T-helper 1 cell treated with Interleukin-12 subunit alpha and Interleukin-12 subunit beta and Interleukin-4 antibody, amounts not matched to agents 30 μg/mL and 1 μg/mL, for 36 hours (primary cell): ENCODE results near the gene NRN1.
"Not testable (repeated sequence)": the region's sequence is repeated elsewhere in the genome, so short reads cannot be mapped to it uniquely, and the experiment has no call there.

Experiments used
- H3K27ac Mint-ChIP-seq: one replicate; pipeline ENCODE4 v1.8.0; 2021; ENCODE audit warnings: mild to moderate bottlenecking, mixed read lengths
- H3K27me3 Mint-ChIP-seq: one replicate; pipeline ENCODE4 v1.8.0; 2021; ENCODE audit warnings: low read depth, mixed read lengths
- H3K36me3 Mint-ChIP-seq: one replicate; pipeline ENCODE4 v1.8.0; 2021; ENCODE audit warnings: low read depth, mixed read lengths
- H3K4me1 Mint-ChIP-seq: one replicate; pipeline ENCODE4 v1.8.0; 2021; ENCODE audit warnings: low read depth, mixed read lengths
- H3K4me3 Mint-ChIP-seq: one replicate; pipeline ENCODE4 v1.8.0; 2021; ENCODE audit warnings: mild to moderate bottlenecking, moderate library complexity, mixed read lengths
- H3K9me3 Mint-ChIP-seq: one replicate; pipeline ENCODE4 v1.8.0; 2021; ENCODE audit warnings: mixed read lengths

Gene NRN1, protein sequence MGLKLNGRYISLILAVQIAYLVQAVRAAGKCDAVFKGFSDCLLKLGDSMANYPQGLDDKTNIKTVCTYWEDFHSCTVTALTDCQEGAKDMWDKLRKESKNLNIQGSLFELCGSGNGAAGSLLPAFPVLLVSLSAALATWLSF

DNA sequence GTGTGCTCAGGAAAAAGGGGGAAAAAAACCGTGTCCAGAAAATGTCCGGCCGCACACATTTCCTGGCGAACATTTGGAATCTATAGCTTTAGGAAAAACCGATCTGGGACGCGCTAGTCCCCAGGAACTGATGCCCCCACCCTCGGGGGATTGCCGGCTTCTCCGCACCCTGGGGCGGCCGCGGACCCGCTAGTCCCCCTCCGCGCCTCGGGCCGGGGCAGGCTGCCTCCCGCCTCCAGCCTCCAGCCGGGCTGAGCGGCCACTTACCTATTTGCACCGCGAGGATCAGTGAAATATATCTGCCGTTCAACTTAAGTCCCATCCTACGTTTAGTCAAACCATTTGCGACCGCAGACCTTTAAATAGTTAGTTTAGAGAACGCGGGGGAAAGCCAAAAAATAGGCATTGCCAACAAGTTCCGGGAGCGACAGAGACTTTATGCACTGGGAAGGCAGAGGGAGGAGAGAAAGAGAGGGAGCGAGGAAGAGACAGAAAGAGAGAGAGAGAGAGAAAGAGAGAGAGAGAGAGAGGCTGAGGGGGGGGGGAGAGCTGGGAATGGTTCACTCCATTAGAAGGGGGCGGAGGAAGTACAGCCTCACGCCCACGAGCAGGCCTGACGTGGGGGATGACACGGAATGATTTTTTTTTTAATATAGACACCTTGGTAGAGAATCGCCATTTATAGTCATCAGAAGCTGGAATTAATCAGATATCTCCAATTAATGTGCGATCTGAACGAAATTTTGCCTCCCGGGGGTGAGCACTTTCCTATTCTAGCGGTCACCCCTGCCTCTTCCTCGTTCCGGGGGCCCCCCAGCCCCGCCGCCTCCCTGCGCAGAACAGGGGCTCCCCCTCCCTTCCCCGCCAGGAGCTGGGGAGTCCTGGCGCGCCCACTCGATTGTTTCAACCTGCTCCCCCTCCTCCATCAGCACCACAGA is at the start of gene NRN1:
TSS of gene NRN1 (minus strand) at position 498 of the 938 bp plus-strand sequence. CDS start at position 322, 176 bp downstream.
- Mint-ChIP-seq H3K27ac (peak within 1 kb of the TSS; percentile 76), H3K27me3 (peaks cover 73% of the 10 kb centered on the region)

DNA sequence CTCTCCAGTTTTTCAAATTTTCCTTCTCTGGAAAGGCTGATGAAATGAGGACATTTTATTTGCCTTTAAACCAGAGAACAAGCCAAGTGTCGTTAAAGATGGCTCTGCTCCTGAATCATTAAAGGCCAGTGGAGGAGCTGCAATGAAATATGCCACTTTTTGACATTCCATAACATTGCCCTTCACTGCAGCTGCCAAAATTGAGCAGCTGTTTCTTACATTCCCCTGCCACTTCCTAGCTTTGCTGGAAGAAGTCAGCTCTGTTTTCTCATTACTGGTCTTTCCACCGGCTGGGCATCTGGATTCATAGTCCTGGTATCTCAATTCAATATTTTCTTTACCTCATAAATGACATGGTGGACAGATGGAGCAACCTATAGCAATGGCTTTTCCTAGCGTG is 45.5 kb upstream of the NRN1 start:
- H3K9me3 Mint-ChIP-seq = no peaks in the 10 kb centered on the region

More for the DNA sequence above, at the start of gene NRN1:
- Mint-ChIP-seq H3K9me3 (no peaks in the 10 kb centered on the region), H3K36me3 (peaks cover 17% of the 10 kb centered on the region), H3K4me3 (peak within 1 kb of the TSS; percentile 88), H3K4me1 (peaks cover 32% of the 10 kb centered on the region)

DNA sequence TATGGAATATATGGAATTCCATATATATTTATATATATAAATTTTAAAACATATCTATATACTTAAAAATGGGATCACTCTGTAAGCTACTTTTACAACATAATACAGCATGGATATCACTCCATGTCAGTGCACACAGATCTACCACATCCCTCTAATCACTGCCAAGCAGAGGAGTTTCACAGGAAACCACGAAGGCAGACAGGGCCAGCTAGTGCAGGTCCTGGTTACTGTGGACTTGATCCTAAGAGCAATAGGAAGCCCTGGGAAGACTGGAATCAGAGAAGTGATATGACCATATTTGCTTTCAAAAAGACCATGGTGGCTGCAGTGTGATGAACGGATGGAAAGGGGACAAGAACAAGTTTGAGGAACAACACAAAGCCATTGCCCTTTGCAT is 40.0 kb upstream of the NRN1 start:
- Mint-ChIP-seq H3K4me1 (no peaks in the 10 kb centered on the region), H3K36me3 (no peaks in the 10 kb centered on the region), H3K4me3 (no peak overlapping the region), H3K27me3 (peaks cover 5% of the 10 kb centered on the region), H3K27ac (no peak overlapping the region), H3K9me3 (no peaks in the 10 kb centered on the region)

More for the DNA sequence above, 45.5 kb upstream of the NRN1 start:
- H3K4me3 Mint-ChIP-seq = no peak overlapping the region
- no peaks in the 10 kb centered on the region for H3K36me3 Mint-ChIP-seq
- H3K4me1 Mint-ChIP-seq = no peaks in the 10 kb centered on the region
- H3K27me3 Mint-ChIP-seq = peaks cover 12% of the 10 kb centered on the region
- no peak overlapping the region for H3K27ac Mint-ChIP-seq

DNA sequence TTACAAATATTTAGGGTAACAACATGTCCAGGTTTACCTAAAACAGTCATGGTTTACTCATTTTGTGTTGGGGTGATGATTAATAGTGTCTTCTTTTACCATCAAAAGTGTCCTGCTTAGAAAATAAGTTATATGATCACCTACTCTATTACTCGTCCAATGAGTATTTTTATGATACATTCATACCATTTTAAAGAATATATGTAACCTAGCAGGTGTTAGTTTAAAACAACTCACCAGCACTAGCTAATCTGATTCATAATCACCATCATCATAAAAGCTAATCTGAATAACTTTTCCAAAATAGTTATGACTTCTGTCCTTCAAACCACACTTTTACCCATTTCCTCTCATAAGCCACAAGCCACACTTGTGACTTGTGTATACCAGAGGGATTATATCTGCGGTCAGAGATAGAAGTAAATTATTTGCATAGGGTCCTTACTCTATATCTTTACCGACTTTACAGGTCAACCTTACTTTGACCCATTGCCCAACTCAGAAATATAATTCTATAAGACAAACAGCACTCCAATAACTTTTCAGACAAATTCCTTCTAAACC is 33.3 kb upstream of the NRN1 start:
- Mint-ChIP-seq H3K36me3 (no peaks in the 10 kb centered on the region), H3K27ac (no peak overlapping the region), H3K27me3 (peaks cover 6% of the 10 kb centered on the region), H3K9me3 (no peaks in the 10 kb centered on the region), H3K4me3 (no peak overlapping the region), H3K4me1 (no peaks in the 10 kb centered on the region)

DNA sequence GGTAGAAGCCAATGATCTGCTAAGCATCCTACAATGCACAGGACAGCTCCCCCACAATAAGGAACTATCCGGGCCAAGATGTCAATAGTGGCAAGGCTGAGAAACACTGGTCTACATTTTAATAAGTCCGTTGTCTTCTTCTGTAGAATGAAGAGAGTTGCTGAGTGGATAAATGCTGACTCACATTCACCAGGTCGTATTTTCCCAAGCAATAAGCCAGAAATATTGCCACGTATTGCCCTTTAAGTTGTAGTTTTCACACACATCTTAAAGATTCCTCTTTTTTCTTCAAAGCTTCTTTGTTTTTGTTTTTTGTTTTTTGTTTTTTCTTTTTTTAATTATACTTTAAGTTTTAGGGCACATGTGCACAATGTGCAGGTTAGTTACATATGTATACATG is 30.5 kb upstream of the NRN1 start:
- Mint-ChIP-seq H3K4me3 (no peak overlapping the region), H3K27ac (no peak overlapping the region), H3K9me3 (no peaks in the 10 kb centered on the region), H3K36me3 (no peaks in the 10 kb centered on the region), H3K4me1 (no peaks in the 10 kb centered on the region), H3K27me3 (peaks cover 6% of the 10 kb centered on the region)

DNA sequence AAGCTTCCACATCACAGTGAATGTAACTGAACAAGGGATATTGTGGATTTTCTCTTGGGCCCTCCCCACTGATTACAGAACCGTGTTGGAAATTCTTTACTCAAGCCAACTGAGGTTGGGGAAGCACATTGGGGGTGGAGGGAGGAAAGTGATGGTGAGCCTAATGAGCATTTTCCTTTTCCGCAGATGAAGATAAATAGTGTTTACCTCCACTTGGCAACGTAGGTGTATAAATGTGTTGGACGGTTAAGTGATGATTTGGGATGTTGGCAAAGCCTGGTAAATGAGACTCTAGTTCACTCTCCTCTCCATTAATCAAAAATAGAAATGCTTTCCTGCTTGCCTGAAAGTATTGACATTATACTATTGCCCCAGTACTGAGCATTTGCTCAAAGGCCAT is 27.1 kb upstream of the NRN1 start:
- Mint-ChIP-seq H3K4me3 (no peak overlapping the region), H3K27ac (no peak overlapping the region), H3K9me3 (no peaks in the 10 kb centered on the region), H3K4me1 (no peaks in the 10 kb centered on the region), H3K27me3 (no peaks in the 10 kb centered on the region), H3K36me3 (no peaks in the 10 kb centered on the region)

DNA sequence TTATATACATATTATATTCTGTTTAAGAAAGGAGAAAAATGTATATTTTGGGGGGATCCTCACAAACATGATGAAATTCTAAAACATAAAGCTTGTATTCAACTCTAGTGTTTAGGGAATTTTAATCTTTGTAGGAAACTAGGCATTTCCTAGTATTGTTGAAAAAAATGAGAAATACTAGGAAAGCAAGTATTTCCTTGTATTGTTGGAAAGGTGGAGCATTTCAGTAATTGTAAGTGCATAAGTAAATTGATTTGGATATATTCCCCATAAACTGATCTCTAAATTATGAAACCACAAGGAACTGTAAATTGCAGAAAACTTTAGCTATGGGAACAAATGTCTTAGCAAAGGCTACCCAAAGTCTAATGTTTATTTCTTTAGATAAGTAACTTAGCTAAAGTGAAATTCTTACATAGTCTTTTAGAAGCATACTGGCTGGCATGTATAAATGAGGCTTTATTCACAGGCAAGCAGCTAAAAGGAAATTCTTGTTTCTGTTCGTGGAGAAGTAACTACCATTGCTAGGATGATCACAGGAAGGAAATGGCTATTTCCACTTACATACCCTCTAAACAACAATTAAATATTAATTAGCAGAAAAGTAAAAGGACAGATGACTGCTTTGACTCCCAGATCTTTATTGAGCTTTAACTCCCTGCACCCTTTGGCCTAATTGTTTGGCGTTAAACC is 19.9 kb upstream of the NRN1 start:
- Mint-ChIP-seq H3K27ac (no peak overlapping the region), H3K27me3 (peaks cover 18% of the 10 kb centered on the region), H3K9me3 (no peaks in the 10 kb centered on the region), H3K36me3 (no peaks in the 10 kb centered on the region), H3K4me1 (no peaks in the 10 kb centered on the region), H3K4me3 (no peak overlapping the region)

DNA sequence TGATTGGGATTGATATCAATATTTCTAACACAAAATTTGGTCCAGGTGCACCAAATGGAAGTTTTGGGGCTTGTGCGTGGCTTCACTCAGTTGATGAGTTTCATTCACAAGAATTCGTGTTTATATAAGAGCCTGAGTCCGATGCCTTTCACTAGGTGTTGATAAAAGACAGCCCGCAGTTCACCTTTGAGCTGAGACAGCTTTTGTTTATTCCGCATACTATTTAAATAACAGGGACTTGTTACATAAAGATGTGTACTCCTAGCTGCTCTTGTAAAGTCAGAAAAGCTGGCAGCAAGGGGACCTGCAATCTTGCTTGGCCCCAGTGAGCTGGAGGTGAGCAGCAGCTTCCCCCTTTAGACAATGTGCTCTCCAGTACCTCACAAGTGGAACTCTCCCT is 19.0 kb upstream of the NRN1 start:
- no peaks in the 10 kb centered on the region for H3K36me3 Mint-ChIP-seq
- H3K9me3 Mint-ChIP-seq = no peaks in the 10 kb centered on the region
- no peak overlapping the region for H3K4me3 Mint-ChIP-seq
- peaks cover 25% of the 10 kb centered on the region for H3K27me3 Mint-ChIP-seq
- H3K4me1 Mint-ChIP-seq = no peaks in the 10 kb centered on the region
- H3K27ac Mint-ChIP-seq = no peak overlapping the region

DNA sequence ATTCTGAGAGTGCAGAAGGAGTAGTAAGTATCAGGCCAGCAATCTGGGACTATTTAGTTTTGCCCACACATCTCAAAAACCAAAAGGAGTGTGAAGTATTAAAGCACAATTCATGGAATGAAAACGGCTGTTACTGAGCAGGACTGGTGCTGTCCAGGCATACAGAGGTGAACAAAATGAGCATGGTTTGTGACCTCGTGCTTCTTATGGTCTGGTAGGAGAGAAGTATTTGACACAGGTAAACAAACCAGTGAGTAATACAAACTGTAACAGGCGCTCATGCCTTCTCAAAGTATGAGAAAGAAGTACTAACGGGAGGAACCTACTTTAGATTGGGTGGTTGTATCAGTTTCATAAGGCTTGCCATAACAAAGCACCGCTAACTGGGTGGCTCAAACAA is 17.5 kb upstream of the NRN1 start:
- H3K9me3 Mint-ChIP-seq = no peaks in the 10 kb centered on the region
- no peak overlapping the region for H3K4me3 Mint-ChIP-seq
- peaks cover 31% of the 10 kb centered on the region for H3K27me3 Mint-ChIP-seq
- no peak overlapping the region for H3K27ac Mint-ChIP-seq
- no peaks in the 10 kb centered on the region for H3K4me1 Mint-ChIP-seq
- H3K36me3 Mint-ChIP-seq = no peaks in the 10 kb centered on the region

DNA sequence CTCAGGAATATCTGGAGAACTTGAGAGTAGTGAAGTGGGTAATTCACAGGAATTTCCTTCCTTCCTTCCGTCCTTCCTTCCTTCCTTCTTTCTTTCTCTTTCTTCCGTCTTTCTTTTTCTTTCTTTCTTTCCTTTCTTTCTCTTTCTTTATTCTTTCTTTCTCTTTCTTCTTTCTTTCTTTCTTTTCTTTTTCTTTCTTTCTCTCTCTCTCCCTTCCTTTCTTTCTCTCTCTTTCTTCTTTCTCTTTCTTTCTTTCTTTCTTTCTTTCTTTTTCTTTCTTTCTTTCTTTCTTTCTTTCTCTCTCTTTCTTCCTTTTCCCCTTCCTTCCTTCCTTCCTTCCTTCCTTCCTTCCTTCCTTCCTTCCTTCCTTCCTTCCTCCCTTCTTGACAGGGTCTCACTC is 16.1 kb upstream of the NRN1 start:
- H3K4me1 Mint-ChIP-seq, H3K36me3 Mint-ChIP-seq, H3K9me3 Mint-ChIP-seq, H3K27ac Mint-ChIP-seq, H3K4me3 Mint-ChIP-seq: not testable (repeated sequence)
- H3K27me3 Mint-ChIP-seq = peaks cover 41% of the 10 kb centered on the region

DNA sequence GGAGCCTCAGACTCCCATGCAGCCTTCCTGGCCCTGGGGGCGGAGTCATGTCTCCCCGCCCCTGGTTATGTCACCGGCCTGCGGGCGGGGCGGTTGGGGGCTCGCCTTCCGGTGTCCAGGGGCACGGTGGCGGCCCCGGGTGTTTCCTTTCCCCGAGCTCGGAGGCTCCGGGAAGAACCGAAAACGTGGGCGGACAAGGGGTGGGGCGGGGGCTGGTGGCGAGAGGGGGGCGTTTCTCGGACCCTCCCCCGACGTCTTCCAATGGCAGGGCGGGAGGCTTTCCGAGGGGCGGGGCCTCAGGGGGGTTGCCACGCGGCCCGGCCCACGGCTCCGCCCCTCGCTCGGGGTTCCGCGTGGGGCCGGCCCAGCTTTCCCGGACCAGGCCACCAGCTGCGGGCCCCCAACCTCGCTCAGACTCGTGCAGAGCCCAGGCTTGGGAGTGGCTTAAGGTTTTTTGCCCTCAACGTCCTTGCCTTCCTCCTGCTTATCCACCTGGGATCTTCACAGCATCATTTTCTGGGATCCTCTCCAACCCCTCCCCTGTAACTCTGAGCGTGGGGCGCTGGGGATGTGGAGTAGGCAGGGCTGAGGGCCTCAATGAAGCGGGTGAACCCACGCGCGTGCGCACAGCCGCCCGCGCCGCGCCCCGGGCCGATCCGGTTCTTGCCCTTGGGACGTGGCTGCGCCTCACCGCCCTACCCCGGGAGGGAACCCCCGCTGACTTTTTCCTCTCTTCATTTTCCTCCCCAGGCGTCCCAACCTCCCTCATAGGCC is 2.1 kb upstream of the NRN1 start:
- H3K36me3 Mint-ChIP-seq = peaks cover 11% of the 10 kb centered on the region
- no peaks in the 10 kb centered on the region for H3K9me3 Mint-ChIP-seq
- H3K4me3 Mint-ChIP-seq = peak overlapping the region; percentile 88
- peaks cover 77% of the 10 kb centered on the region for H3K27me3 Mint-ChIP-seq
- no peak overlapping the region for H3K27ac Mint-ChIP-seq
- peaks cover 25% of the 10 kb centered on the region for H3K4me1 Mint-ChIP-seq

DNA sequence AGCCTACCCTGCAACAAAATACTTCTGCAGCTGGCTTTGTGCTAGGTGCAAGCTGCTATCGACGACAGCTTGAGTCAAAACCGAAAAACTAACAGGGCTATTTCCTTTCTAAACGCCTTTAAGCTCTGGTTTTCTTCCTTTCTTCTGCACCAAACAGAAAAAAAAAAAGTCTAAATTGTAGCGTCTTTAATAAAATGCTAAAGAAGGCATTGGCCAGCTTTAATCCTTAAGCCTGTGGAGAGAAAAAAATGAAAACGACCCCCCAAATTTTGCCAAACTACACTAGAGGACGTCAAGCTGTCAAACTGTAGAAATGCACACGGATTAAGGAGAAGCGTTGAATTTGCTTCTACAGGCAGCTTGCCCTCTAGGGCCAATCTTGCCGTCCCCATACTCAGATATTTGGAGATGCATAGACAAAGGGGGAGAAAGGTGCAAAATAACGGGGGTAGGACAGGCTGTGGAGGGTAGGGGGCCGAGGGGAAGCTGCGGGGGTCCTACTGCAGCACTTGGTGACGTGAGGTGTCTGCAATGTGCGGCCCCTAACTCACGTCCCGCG is 1.4 kb upstream of the NRN1 start:
- H3K9me3 Mint-ChIP-seq = no peaks in the 10 kb centered on the region
- peaks cover 72% of the 10 kb centered on the region for H3K27me3 Mint-ChIP-seq
- peak overlapping the region; percentile 75 for H3K27ac Mint-ChIP-seq
- peak overlapping the region; percentile 88 for H3K4me3 Mint-ChIP-seq
- H3K36me3 Mint-ChIP-seq = peaks cover 11% of the 10 kb centered on the region
- peaks cover 26% of the 10 kb centered on the region for H3K4me1 Mint-ChIP-seq

DNA sequence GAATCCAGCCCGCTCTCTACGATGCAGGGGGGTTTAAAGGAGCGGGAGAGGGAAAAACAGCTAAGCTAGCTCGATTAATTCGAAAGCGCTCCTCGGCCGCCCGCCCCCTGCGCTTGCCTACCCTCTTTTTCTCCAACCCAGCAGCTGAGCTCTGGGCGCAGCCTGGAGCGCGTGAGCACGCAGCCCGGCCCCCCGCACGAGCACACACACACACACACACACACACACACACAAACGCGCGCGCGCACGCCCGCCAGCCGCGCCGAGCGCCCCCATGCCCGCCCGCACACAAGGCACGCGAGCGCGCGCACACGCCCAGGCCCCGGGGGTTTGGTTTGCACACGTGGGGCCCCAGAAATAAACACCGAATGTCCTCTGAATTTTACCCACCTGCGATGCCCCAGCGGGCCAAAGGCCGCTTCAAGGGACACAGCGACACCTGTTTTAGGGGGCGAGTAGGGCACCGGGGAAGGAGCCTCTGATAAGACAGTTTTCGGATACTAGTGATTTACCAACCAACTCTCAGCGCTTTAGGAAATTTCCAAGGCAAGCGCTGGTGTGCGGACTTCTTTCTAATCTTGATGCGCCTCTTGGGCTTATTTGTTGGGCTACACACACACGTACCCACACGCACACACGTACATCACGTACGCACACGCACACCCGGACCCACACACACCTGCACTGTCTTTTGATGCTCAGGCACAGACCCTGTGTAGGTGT is 802 bp upstream of the NRN1 start:
- Mint-ChIP-seq H3K27ac (peak overlapping the region; percentile 75), H3K27me3 (peaks cover 72% of the 10 kb centered on the region), H3K4me1 (peaks cover 31% of the 10 kb centered on the region), H3K36me3 (peaks cover 15% of the 10 kb centered on the region), H3K9me3 (no peaks in the 10 kb centered on the region), H3K4me3 (peak overlapping the region; percentile 88)
